COR-L47 (cell line): Measurements from ENCODE around the gene PFKFB3.
"Not testable (repeated sequence)": the region's sequence is repeated elsewhere in the genome, so short reads cannot be mapped to it uniquely, and the experiment has no call there.

Experiments
- DNase-seq: peaks from one replicate; lab custom pipeline; 2025; lab: John Stamatoyannopoulos, UW

Gene PFKFB3

GRCh38 chr10:6272126-6272525 lies 69.4 kb downstream of the PFKFB3 start:
- no peak for DNase-seq

DNA sequence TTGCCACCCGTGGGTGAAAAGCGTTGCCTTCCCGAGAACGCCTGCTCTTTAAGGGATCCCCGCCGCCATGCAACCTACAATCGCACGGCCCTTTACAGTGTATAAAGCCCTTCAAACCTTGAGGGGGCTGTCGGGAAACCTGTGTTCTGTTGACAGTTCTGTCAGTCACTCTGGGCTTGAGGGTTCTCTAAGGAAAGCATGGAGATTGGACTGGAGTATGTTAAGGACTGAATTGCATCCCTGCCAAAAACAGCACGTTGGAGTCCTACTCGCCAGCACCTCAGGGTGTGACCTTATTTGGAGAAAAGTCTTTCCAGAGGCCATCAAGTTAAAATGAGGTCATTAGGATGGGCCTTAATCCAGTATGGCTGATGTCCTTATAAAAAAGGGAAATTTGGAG lies 70.6 kb downstream of the PFKFB3 start:
- DNase-seq: no peak

- no peak for DNase-seq
These were observed 71.3 kb downstream of the PFKFB3 start for GRCh38 chr10:6274040-6274439.

DNA sequence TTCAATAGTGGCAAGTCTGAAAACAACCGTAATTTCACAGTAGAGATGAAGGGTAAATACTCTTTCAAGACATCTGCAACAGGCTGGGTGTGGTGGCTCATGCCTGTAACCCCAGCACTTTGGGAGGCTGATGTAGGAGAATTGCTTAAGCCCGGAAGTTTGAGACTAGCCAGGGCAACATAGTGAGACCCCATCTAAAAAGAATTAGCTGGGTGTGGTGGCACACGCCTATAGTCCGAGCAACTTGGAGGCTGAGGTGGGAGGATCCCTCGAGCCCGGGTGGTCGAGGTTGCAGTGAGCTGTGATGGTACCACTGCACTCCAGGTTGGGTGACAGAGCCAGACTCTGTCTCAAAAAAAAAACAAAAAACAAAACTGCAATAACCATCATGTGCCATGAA lies 71.8 kb downstream of the PFKFB3 start:
- no peak for DNase-seq

DNA sequence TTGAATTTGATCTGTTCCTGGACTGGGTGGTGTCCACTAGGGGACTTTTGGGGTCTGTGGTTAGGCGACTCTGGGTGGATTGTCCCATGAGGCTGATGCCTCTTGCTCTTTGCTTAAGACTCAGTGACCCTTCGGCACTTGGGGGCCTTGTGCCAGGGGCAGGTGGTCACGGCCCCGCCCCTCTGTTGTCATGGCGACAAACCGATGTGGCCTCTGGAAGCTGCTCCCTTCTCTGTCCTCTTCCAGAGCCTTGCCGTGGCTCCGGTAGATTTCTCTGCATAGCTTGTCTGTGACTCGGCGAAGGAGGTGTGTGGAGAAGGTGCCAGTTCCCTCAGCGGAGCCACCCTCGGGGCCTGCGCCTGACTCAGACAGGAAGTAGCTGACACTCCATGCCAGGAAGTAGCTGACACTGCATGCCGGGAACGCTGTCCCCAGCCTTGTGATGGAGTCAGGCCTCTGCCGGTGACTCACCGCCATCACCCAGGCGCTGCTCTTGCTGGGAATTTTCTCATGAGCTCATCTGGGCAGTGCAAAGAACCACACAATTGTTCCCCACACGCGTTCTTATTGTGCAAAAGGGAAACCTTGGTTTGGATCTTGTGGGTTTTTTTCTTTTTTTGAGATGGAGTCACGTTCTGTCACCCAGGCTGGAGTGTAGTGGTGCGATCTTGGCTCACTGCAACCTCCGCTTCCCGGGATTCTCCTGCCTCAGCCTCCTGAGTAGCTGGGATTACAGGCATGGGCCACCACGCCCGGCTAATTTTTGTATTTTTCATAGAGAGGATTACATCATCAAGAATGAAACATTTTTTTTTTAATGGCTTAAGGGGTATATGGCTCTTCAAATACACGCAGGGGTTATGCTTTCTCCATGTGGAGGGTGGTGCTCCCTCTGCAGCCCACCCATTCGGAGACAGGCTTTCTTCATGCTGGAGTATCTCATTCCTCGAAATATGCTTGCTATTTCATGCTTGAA lies 72.6 kb downstream of the PFKFB3 start:
- no peak for DNase-seq

DNA sequence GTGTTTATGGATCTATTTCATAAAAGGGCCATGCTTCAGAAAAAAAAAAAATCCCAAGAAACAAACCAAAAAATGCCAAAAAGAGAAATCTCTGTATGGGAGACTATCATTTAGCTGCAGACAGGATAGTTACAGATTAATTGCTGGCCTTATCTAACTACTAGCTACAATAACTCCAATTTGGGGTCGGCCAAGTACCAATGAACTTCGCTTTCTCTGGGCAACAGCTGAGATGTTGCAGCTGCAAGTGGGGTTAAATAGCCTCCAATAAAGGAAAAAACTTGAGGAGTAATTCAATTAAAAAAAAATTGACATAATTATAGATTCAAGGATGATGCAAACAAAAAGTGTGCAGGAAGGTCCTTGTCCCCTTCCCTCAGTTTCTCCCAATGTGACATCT lies 73.6 kb downstream of the PFKFB3 start:
- DNase-seq: no peak

GRCh38 chr10:6278519-6279120 lies 75.9 kb downstream of the PFKFB3 start:
- DNase-seq: no peak

GRCh38 chr10:6279540-6280267 lies 77.0 kb downstream of the PFKFB3 start:
- no peak for DNase-seq

DNA sequence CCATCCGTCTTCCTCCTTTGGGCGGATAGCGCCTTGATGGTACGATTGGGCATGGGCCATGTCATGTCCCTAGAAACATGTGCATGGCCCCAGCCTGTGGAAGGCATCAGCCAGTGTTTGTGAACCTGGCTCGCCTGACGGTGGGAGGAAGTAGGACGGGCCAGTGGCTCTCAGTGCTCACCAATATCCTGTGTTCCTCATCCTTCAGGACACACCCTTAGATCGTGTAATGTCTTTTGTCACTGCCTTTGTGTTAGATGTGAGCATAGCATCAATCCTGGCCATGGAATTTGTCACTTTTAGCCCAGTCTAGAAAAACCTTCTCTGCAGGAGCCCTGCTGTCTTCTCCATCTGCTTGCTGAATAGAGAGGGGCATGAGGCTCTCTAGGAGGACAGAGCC lies 77.6 kb downstream of the PFKFB3 start:
- no peak for DNase-seq

- no peak for DNase-seq
These were observed 79.8 kb downstream of the PFKFB3 start for GRCh38 chr10:6282454-6282958.

DNA sequence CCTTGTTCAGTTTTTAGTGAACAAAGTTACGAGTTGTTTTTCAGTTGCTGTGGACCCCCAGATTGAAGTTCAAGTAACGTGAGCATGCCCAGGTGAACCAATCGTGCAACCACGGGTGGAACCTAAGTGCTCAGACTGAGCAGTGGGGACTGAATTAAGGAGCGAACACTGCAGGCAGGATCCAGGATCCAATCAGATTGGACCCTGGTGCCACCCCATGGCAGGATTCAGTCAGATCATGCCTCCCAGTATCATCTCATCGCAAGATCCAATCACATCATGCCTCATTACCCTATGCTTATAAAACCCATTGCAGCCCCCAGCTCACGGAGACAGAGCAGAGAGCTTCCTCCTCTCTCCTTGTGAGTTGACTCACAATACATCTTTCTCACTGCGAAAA lies 80.9 kb downstream of the PFKFB3 start:
- no peak for DNase-seq

GRCh38 chr10:6290621-6291020 lies 87.9 kb downstream of the PFKFB3 start:
- DNase-seq: not testable (repeated sequence)

DNA sequence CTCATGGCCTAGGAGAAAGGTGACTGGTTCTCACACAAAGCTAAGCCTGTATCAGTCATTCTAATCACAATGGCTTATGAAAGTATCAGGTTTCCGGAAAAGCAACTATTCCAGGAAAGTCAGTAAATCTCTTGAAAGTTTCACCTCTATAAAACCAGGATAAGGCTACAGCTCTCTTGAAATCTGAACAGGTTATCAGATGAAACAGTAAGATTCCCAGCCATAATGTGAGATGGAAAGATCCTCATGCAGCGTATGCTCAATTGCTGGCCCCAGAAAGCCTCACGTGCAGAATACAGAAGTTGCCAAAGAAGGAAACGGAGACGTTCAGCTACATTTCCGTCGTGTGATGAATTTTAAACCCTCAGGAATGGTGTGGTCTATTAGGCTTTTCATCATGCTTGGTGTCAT lies 90.0 kb downstream of the PFKFB3 start:
- DNase-seq: no peak

GRCh38 chr10:6296425-6296824 lies 93.7 kb downstream of the PFKFB3 start:
- not testable (repeated sequence) for DNase-seq

DNA sequence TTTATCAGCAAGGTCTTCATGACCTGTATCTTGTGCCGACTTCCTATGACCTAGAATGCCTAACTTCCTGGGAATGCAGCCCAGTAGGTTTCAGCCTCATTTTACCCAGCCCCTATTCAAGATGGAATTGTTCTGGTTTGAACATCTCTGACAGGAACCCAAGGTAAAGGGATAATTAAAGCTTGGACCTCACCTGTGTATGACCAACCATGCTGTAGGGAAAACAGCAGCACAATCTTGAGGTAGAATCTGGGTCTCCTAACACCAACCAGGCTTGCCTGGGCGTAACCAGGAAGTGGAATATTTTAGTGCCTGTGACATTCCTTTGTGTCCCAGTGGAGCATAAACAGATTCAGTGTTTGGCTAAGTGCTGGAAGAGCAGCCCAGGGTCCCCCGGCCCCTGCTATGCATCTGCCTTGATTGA lies 94.1 kb downstream of the PFKFB3 start:
- no peak for DNase-seq

DNA sequence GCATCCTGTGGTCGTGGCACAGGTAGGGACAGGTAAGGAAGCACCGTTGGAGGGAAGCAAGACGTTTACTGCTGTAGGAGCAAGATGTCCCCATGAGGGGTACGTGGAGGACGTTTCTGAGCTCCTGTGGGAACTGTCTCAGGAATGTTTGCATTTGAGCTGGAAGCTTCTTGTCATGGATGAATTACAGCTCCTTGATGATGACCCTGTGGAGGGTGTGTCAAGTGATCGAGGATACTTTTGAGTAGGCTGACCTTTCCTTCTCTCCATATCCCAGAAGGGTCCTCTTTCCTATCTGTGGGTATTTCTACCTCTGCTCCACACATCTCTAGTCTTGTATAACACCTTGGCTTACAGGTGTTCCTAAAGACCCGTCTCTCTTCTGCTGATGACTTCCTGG lies 94.8 kb downstream of the PFKFB3 start:
- DNase-seq: no peak

GRCh38 chr10:6297951-6298381 lies 95.2 kb downstream of the PFKFB3 start:
- no peak for DNase-seq

- no peak for DNase-seq
These were observed 95.7 kb downstream of the PFKFB3 start for GRCh38 chr10:6298428-6298827.

- no peak for DNase-seq
These were observed 96.5 kb downstream of the PFKFB3 start for GRCh38 chr10:6299234-6299633.

GRCh38 chr10:6299743-6300105 lies 97.0 kb downstream of the PFKFB3 start:
- DNase-seq: no peak

DNA sequence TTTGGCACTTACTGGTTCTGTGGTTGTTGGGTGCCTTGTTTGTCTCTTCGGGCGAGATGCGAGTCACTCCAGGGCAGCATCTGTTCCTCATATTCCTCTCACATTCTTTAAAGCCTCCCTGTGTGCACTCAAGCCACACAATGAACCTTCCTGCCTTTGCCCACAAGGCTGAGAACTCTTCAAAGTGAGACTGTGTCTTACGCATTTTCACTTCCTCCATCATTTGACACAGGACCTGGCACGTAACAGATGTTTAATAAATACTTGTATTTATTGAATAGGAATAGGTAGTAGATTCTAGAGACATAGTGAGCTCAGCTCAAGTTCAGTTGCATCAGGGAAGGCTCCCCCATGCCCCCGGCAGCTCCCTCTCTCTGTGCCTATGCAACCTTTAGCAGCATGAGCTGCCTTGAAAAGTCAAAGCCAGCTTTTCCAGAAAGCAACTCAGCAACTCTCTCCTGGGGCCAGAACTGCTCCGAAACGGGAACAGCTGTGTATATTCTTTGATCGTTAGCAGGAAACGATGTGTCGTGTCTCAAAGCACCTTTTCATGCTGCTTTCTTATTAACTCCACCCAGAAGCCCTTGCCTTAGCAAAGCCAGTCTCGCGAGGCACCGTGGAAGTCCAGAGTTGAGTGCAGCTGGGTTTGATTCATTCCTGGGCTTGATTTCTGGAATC lies 97.5 kb downstream of the PFKFB3 start:
- DNase-seq: no peak
